Panc1 (cell line): Measurements from ENCODE around the gene DUSP10. TPM values are rescaled to one million over a fixed set of nuclear protein-coding genes. Genes with fewer than 3 reads are reported as not detected.

ENCODE experiments used
- ATAC-seq: fragments of 200-7000 bp; cut with Tn5 transposase; 2 replicates; pipeline ENCODE4 v1.9.1; 2020; ENCODE audit warnings: mild to moderate bottlenecking, moderate library complexity
- BruUV-seq: library from RNA; stranded (reverse); fragments of 400-500 nt; replicated peaks from 2 replicates; lab custom pipeline; 2021; lab: Mats Ljungman, UMichigan
- CTCF ChIA-PET: fragments of 300-600 bp; sonication (Branson Sonifier 250); formaldehyde crosslinking; loops from one replicate; lab custom pipeline; 2022; ENCODE audit warnings: antibody characterized with exemption; lab: Charles Lee
- POLR2A ChIA-PET: fragments of 300-600 bp; sonication (Branson Sonifier 250); formaldehyde crosslinking; loops from one replicate; lab custom pipeline; 2022; ENCODE audit warnings: antibody characterized with exemption; lab: Charles Lee
- DNase-seq: peaks from one replicate; pipeline ENCODE4 v3.0.0-alpha.2; 2010; ENCODE audit warnings: low read depth, low spot score
- H3K27ac ChIP-seq: 2 replicates; pipeline ENCODE4 v1.5.1; 2011; ENCODE audit warnings: mild to moderate bottlenecking, low read length, inconsistent platforms
- H3K27me3 ChIP-seq: fragments of 200-500 bp; sonication (Bioruptor generic); 2 replicates; pipeline ENCODE4 v1.6.0; 2014; ENCODE audit warnings: low read length, inconsistent platforms; ENCODE audit not compliant: control insufficient read depth, insufficient read depth
- H3K36me3 ChIP-seq: fragments of 200-500 bp; sonication (Bioruptor generic); 2 replicates; pipeline ENCODE4 v1.5.1; 2014; ENCODE audit warnings: inconsistent platforms, mild to moderate bottlenecking, low read length, moderate library complexity; ENCODE audit not compliant: control insufficient read depth, insufficient read depth
- H3K4me1 ChIP-seq: 2 replicates; pipeline ENCODE4 v1.5.1; 2011; ENCODE audit warnings: inconsistent platforms, mild to moderate bottlenecking, low read length, moderate library complexity; ENCODE audit not compliant: control insufficient read depth, insufficient read depth
- H3K4me3 ChIP-seq, 2 experiments: 2 replicates each; pipeline ENCODE4 v1.5.1; 2011 to 2012; ENCODE audit warnings: low read depth in 2 of 2, low read length in 2 of 2, mild to moderate bottlenecking in 2 of 2, inconsistent platforms in 1 of 2, moderate library complexity in 1 of 2
- H3K9me3 ChIP-seq: fragments of 200-500 bp; sonication (Bioruptor generic); 2 replicates; pipeline ENCODE4 v1.5.1; 2014; ENCODE audit warnings: low read depth, mild to moderate bottlenecking, inconsistent platforms, low read length, moderate library complexity; ENCODE audit not compliant: control insufficient read depth, insufficient read depth
- CTCF ChIP-seq: fragments of 450-650 bp; IDR thresholded peaks from 2 replicates; pipeline ENCODE4 v1.5.1; 2017; ENCODE audit warnings: mild to moderate bottlenecking
- POLR2AphosphoS5 ChIP-seq: IDR thresholded peaks from 2 replicates; pipeline ENCODE4 v1.6.1; 2012; ENCODE audit warnings: mild to moderate bottlenecking, low read depth, low read length, moderate library complexity
- REST ChIP-seq, 2 experiments: IDR thresholded peaks; 2 replicates each; pipeline ENCODE4 v1.6.1; 2011 to 2012; ENCODE audit warnings: low read depth in 2 of 2, control low read depth in 1 of 2, low read length in 1 of 2, mild to moderate bottlenecking in 1 of 2, moderate library complexity in 1 of 2; ENCODE audit not compliant: insufficient read depth in 1 of 2
- SIN3A ChIP-seq: IDR thresholded peaks from 2 replicates; pipeline ENCODE4 v1.6.1; 2012; ENCODE audit warnings: low read depth, mild to moderate bottlenecking, low read length, moderate library complexity, borderline replicate concordance; ENCODE audit not compliant: insufficient read depth
- TCF7L2 ChIP-seq: IDR thresholded peaks from 2 replicates; pipeline ENCODE4 v1.6.1; 2011; ENCODE audit warnings: mild to moderate bottlenecking, low read depth, low read length, inconsistent platforms
- in situ Hi-C: cut with HindIII; loops from 2 replicates; pipeline ENCODE4 v1.10.0; 2016; ENCODE audit warnings: low sequenced_read_pairs, low pct_unique_long_range_greater_than_20kb
- intact Hi-C: fragments of 100-400 bp; cut with micrococcal nuclease; formaldehyde crosslinking; loops from one replicate; pipeline ENCODE4 v1.10.0; 2022; ENCODE audit not compliant: unreplicated experiment
- total RNA-seq: library from RNA; stranded (reverse); gene quantifications from one replicate; pipeline ENCODE4 v1.2.1, GENCODE V29; 2021; ENCODE audit not compliant: unreplicated experiment

DUSP10 gene
- total RNA-seq, 1 experiment from 2014 or later: 1.4 TPM

- in situ Hi-C loops (no loop called here), intact Hi-C loops (no loop called here)
- POLR2A ChIA-PET: no interaction called here
- no peaks in the 10 kb centered on the region for H3K36me3 ChIP-seq
- CTCF ChIA-PET: no interaction called here
- DNase-seq (no peak), ATAC-seq (no peak)
- TF ChIP-seq CTCF (no peak), POLR2AphosphoS5 (no peak), REST (IDR thresholded peaks at IDR 0.05; ENCODE audit: insufficient read depth in 1 of 2, low read depth in 2 of 2, low read length in 1 of 2) (no peak), TCF7L2 (no peak), SIN3A (no peak)
- no peak overlapping the region for H3K4me3 ChIP-seq
- H3K9me3 ChIP-seq: no peaks in the 10 kb centered on the region
- no peaks in the 10 kb centered on the region for H3K4me1 ChIP-seq
- no peak overlapping the region for H3K27ac ChIP-seq
- BruUV-seq: no TSS peak
- no peaks in the 10 kb centered on the region for H3K27me3 ChIP-seq
These were observed 78.6 kb downstream of the DUSP10 start for GRCh38 chr1:221663321-221663720.

- Histone ChIP-seq H3K9me3 (no peaks in the 10 kb centered on the region), H3K27ac (no peak overlapping the region), H3K27me3 (no peaks in the 10 kb centered on the region), H3K4me1 (no peaks in the 10 kb centered on the region), H3K4me3 (no peak overlapping the region), H3K36me3 (no peaks in the 10 kb centered on the region)
- BruUV-seq: no TSS peak
- ATAC-seq (no peak), DNase-seq (no peak)
- ChIA-PET POLR2A (no interaction called here), CTCF (no interaction called here)
- TF ChIP-seq POLR2AphosphoS5: no peak
- no peak for TF ChIP-seq SIN3A
- TF ChIP-seq CTCF: no peak
- no peak for TF ChIP-seq REST (IDR thresholded peaks at IDR 0.05; ENCODE audit: insufficient read depth in 1 of 2, low read depth in 2 of 2, low read length in 1 of 2)
- no peak for TF ChIP-seq TCF7L2
- in situ Hi-C loops: no loop called here
- intact Hi-C loops: no loop called here
These were observed 86.1 kb downstream of the DUSP10 start for GRCh38 chr1:221655766-221656305.
